GM21529 (cell line): ENCODE data around the gene ECE2.
"Not testable (repeated sequence)": the region's sequence is repeated elsewhere in the genome, so short reads cannot be mapped to it uniquely, and the experiment has no call there.

ENCODE experiments used
- ATAC-seq: cut with Tn5 transposase; IDR thresholded peaks from one replicate; pipeline ENCODE4 v1.9.1; 2021; ENCODE audit not compliant: unreplicated experiment

Gene ECE2

GRCh38 chr3:184335291-184335660, 59.5 kb downstream of the ECE2 start:
- no peak for ATAC-seq

GRCh38 chr3:184335661-184336546, 60.1 kb downstream of the ECE2 start:
- ATAC-seq, result peak; percentile 74

GRCh38 chr3:184336547-184337398, 61.0 kb downstream of the ECE2 start:
- ATAC-seq, result no peak

GRCh38 chr3:184337399-184337714, 61.5 kb downstream of the ECE2 start, which contains the start of gene FAM131A:
FAM131A (plus strand) TSS chr3:184337600; CDS start chr3:184337631, 31 bp downstream.
- ATAC-seq, result no peak

GRCh38 chr3:184337981-184338380, 62.2 kb downstream of the ECE2 start:
- no peak for ATAC-seq

GRCh38 chr3:184338511-184338945, 62.7 kb downstream of the ECE2 start:
- ATAC-seq, result no peak

GRCh38 chr3:184339001-184339400, 63.2 kb downstream of the ECE2 start:
- ATAC-seq, result no peak

GRCh38 chr3:184339451-184340135, 63.8 kb downstream of the ECE2 start:
- not testable (repeated sequence) for ATAC-seq

GRCh38 chr3:184341925-184342324, 66.1 kb downstream of the ECE2 start:
- no peak for ATAC-seq
